ENCODE measurements around the gene KPNA5.
A peak's percentile ranks its signal among the peaks of the same experiment; 100 is the strongest.
"Not testable (repeated sequence)": the region's sequence is repeated elsewhere in the genome, so short reads cannot be mapped to it uniquely, and the experiment has no call there.

Gene KPNA5

GRCh38 chr6:116680880-116681672, at the start of gene KPNA5:
TSS of gene KPNA5 (plus strand) at chr6:116681211. CDS start at chr6:116681335, 124 bp downstream.
- DNase-seq (ENCODE audit: low read depth in 1 of 2, low spot score in 1 of 2), result peak; percentile 76 to 86

DNA sequence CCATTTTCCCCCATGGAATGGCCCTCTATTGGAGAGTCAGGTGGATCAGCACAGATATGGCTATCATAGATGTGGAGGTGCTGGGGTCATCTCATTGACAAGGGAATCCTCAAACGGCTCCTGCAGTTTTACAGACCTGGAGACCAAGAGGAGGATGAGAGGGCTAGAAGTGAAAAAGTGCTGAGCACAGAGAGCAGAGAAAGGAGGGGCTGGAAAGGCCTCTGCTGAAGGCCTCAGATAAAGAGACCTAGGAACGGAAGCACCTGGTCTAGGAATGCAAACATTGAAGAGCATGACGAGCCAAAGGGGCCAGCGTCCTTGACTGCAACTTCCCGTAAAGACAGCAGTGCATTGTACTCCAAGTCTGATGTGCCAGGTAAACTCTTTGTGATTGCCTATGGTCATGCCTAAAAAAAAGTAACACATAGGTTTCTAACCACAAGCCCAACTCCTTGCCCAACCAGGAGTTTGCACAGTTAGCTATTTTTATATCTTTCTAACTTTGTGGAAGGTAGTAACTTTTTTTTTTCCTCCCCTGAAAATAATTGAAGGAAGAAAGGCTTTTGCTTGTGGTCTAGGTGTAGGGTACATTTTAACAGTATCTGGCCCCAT, 49.5 kb upstream of the KPNA5 start:
- DNase-seq (ENCODE audit: low read depth in 1 of 2, low spot score in 1 of 2), result no peak

- DNase-seq (ENCODE audit: low read depth in 1 of 2, low spot score in 1 of 2), result no peak
These were observed 47.3 kb upstream of the KPNA5 start for GRCh38 chr6:116633685-116634084.

GRCh38 chr6:116648156-116648555, 32.9 kb upstream of the KPNA5 start:
- no peak for DNase-seq (ENCODE audit: low read depth in 1 of 2, low spot score in 1 of 2)

DNA sequence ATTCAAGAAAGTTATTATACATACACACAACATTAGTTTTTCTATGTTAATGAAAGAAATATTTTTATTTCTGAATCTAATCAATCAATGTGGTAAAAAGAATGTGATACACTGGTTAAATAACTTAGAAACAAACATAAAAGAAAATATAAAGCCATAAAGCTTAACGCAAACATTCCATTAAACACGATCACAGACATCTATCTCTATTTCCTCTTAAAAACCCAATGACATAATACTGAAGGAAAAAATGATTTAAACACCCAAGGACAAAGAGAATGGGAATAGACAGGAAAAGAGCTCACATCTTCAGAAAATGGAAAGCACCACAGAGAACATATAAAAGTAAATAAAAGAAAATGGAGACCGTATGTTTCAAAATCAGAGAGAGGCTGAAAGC, 31.9 kb upstream of the KPNA5 start:
- no peak for DNase-seq (ENCODE audit: low read depth in 1 of 2, low spot score in 1 of 2)

GRCh38 chr6:116651916-116652315, 29.1 kb upstream of the KPNA5 start:
- DNase-seq (ENCODE audit: low read depth in 1 of 2, low spot score in 1 of 2), result no peak

GRCh38 chr6:116661594-116661993, 19.4 kb upstream of the KPNA5 start:
- DNase-seq (ENCODE audit: low read depth in 1 of 2, low spot score in 1 of 2), result no peak

GRCh38 chr6:116662202-116662601, 18.8 kb upstream of the KPNA5 start:
- DNase-seq (ENCODE audit: low read depth in 1 of 2, low spot score in 1 of 2), result no peak

DNA sequence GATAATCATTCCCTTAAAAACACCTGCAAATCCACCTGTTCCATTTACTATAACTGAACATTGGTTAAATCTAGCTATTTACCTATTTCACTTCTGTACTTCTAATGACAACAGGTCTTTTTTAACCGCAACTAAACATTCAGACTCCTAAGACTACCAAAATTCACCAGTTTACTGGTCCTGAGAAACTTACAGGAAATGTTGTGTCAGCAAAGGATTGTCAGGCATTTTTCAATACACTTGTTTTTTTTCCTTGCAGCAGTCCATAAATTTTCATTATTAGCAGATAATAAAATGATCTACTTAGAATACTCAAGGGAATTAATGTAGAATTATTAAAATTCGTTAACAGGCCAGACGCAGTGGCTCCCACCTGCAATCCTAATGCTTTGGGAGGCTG, 17.7 kb upstream of the KPNA5 start:
- no peak for DNase-seq (ENCODE audit: low read depth in 1 of 2, low spot score in 1 of 2)

DNA sequence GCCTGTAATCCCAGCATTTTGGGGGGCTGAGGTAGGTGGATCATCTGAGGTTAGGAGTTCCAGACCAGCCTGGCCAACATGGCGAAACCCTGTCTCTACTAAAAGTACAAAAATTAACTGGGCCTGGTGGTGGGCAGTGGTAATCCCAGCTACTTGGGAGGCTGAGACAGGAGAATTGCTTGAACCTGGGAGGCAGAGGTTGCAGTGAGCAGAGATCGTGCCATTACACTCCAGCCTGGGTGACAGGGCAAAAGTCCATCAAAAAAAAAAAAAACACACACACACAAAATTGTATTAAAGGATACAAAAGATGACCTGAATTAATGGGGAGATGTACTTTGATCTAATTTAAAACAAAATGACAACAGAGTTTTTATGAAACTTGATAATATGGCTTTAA, 16.8 kb upstream of the KPNA5 start:
- DNase-seq (ENCODE audit: low read depth in 1 of 2, low spot score in 1 of 2), result not testable (repeated sequence)

- no peak for DNase-seq (ENCODE audit: low read depth in 1 of 2, low spot score in 1 of 2)
These were observed 15.5 kb upstream of the KPNA5 start for GRCh38 chr6:116665464-116665863.

DNA sequence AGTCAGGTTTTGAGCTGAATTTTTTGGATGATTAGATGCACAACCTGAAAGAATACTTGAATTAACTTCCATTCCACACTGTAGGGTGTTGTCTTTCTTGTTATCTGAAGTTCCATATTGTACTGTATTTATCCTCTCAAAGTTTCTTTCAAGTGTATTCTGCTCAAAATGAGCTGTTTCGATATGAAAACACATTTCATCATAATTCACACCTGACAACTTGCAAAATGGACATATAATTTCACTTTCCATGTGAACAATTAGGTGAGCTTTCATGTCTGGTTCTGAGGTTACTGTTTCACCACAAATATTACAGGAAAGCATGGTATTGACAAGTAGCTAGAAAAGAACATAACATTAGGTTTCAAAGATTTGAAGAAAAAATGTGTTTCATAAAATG, 14.1 kb upstream of the KPNA5 start:
- DNase-seq (ENCODE audit: low read depth in 1 of 2, low spot score in 1 of 2), result no peak

- DNase-seq (ENCODE audit: low read depth in 1 of 2, low spot score in 1 of 2), result no peak
These were observed 13.4 kb upstream of the KPNA5 start for GRCh38 chr6:116667623-116668022.

- no peak for DNase-seq (ENCODE audit: low read depth in 1 of 2, low spot score in 1 of 2)
These were observed 8.7 kb upstream of the KPNA5 start for GRCh38 chr6:116672306-116672705.

- no peak for DNase-seq (ENCODE audit: low read depth in 1 of 2, low spot score in 1 of 2)
These were observed 5.0 kb upstream of the KPNA5 start for GRCh38 chr6:116676021-116676420.

DNA sequence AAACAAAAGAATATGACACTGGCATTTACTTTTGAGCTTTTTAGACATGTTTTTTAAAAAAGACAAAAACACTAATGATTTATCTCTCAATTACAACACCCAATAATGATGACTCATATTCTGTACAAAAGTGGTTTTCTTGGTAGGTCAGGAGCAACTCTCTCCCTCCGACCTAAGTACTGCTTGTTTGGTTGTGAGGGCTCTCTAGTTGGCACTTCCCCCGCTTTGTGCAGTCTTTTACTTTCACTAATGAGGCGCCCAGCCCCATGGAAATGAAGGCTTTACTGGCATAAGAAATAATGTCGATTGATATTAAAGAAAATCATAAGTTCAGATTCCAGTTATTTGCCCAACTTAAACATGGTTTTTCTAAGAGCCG, 1.3 kb downstream of the KPNA5 start:
- DNase-seq (ENCODE audit: low read depth in 1 of 2, low spot score in 1 of 2), result no peak

DNA sequence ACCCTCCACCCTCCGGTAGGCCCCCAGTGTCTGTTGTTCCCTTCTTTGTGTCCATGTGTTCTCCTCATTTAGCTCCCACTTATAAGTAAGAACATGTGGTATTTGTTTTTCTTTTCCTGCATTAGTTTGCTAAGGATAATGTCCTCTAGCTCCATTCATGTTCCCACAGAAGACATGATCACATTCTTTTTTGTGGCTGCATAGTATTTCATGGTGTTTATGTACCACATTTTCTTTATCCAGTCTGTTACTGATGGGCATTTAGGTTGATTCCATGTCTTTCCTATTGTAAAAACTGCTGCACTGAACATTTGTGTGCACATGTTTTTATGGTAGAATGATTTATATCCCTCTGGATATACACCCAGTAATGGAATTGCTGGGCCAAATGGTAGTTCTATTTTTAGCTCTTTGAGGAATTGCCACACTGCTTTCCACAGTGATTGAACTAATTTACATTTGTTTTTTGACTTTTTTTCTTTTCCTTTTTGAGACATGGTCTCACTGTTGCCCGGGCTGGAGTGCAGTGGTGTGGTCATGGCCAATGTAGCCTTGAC, 4.5 kb downstream of the KPNA5 start:
- no peak for DNase-seq (ENCODE audit: low read depth in 1 of 2, low spot score in 1 of 2)

- not testable (repeated sequence) for DNase-seq (ENCODE audit: low read depth in 1 of 2, low spot score in 1 of 2)
These were observed 5.6 kb downstream of the KPNA5 start for GRCh38 chr6:116686475-116687101.

GRCh38 chr6:116691154-116691553, 10.1 kb downstream of the KPNA5 start:
- DNase-seq (ENCODE audit: low read depth in 1 of 2, low spot score in 1 of 2), result no peak

- not testable (repeated sequence) for DNase-seq (ENCODE audit: low read depth in 1 of 2, low spot score in 1 of 2)
These were observed 11.9 kb downstream of the KPNA5 start for GRCh38 chr6:116692873-116693272.

- not testable (repeated sequence) for DNase-seq (ENCODE audit: low read depth in 1 of 2, low spot score in 1 of 2)
These were observed 12.3 kb downstream of the KPNA5 start for GRCh38 chr6:116693275-116693674.

DNA sequence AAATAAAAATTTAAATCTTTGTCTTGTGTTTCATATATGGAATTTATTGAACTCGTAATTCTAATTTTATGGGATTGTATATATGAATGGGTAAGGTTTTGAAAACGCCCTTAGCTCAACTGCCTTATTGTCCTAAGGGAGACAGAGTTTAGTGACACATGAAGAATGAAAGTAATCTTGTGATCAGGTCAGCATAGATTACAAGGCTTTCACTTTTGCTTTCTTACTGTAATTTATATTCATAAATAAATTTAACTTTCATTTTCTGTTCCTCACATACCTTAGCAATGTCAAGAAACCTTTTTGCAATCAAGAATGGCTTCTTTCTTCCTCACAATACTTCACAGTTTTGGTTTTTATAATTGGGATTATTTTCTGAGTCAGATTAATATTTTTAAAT, 14.4 kb downstream of the KPNA5 start:
- no peak for DNase-seq (ENCODE audit: low read depth in 1 of 2, low spot score in 1 of 2)

All from stimulated activated CD4-positive, alpha-beta T cell treated with anti-CD3 and anti-CD28 coated beads, Interleukin-15, amount 100 ng/mL, for 1 hour (primary cell).